IMR-90 (cell line): ENCODE results near the gene ATXN7L3. TPM values are rescaled to one million over a fixed set of nuclear protein-coding genes. Genes with fewer than 3 reads are reported as not detected.

Source experiments
- ATAC-seq: fragments of 200-7000 bp; cut with Tn5 transposase; 2 replicates; pipeline ENCODE4 v1.9.1; 2020; ENCODE audit warnings: low read depth, mild to moderate bottlenecking, moderate library complexity
- BruUV-seq: library from RNA; stranded (reverse); fragments of 400-500 nt; replicated peaks from 2 replicates; lab custom pipeline; 2021; lab: Mats Ljungman, UMichigan
- CTCF ChIA-PET: fragments of 300-600 bp; formaldehyde crosslinking; extraction: SDS; loops from one replicate; lab custom pipeline; 2021; ENCODE audit warnings: antibody characterized with exemption; lab: Yijun Ruan, JAX
- POLR2A ChIA-PET: fragments of 300-600 bp; sonication (Branson Sonifier 250); formaldehyde crosslinking; loops from one replicate; lab custom pipeline; 2022; ENCODE audit warnings: antibody characterized with exemption; ENCODE audit not compliant: unreplicated experiment; lab: Charles Lee
- DNase-seq: peaks from one replicate; pipeline ENCODE4 v3.0.0; 2013
- H2AFZ ChIP-seq: replicated peaks from 2 replicates; pipeline ENCODE3; 2013; ENCODE audit warnings: low read length, mild to moderate bottlenecking; ENCODE audit not compliant: poor library complexity
- H2AK5ac ChIP-seq: 2 replicates; pipeline ENCODE4 v1.6.1; 2013; ENCODE audit warnings: low read depth, low read length, inconsistent platforms
- H2AK9ac ChIP-seq: replicated peaks from 2 replicates; pipeline ENCODE3; 2013; ENCODE audit warnings: mild to moderate bottlenecking, low read depth, low read length, moderate library complexity; ENCODE audit not compliant: poor library complexity
- H2BK120ac ChIP-seq: 2 replicates; pipeline ENCODE4 v1.6.1; 2013; ENCODE audit warnings: low read depth, low read length, inconsistent platforms
- H2BK15ac ChIP-seq: 3 replicates; pipeline ENCODE4 v1.6.1; 2013; ENCODE audit warnings: low read depth, low read length, inconsistent platforms
- H2BK20ac ChIP-seq: 2 replicates; pipeline ENCODE4 v1.6.1; 2013; ENCODE audit warnings: low read depth, mild to moderate bottlenecking, inconsistent platforms, low read length, moderate library complexity
- H2BK5ac ChIP-seq: 2 replicates; pipeline ENCODE4 v1.6.1; 2013; ENCODE audit warnings: mild to moderate bottlenecking, low read depth, low read length, inconsistent platforms; ENCODE audit not compliant: poor library complexity, severe bottlenecking
- H3K14ac ChIP-seq: replicated peaks from 2 replicates; pipeline ENCODE4 v1.6.1; 2013; ENCODE audit warnings: low read depth, low read length, inconsistent platforms
- H3K18ac ChIP-seq: 2 replicates; pipeline ENCODE4 v1.6.1; 2013; ENCODE audit warnings: low read depth, low read length, control low read depth
- H3K23ac ChIP-seq: 2 replicates; pipeline ENCODE4 v1.6.1; 2013; ENCODE audit warnings: low read depth, low read length, inconsistent platforms
- H3K27ac ChIP-seq: 2 replicates; pipeline ENCODE4 v1.5.1; 2013; ENCODE audit warnings: mild to moderate bottlenecking, control low read depth, low read length; ENCODE audit not compliant: insufficient read depth
- H3K27me3 ChIP-seq: 2 replicates; pipeline ENCODE4 v1.6.1; 2013; ENCODE audit warnings: low read length; ENCODE audit not compliant: control insufficient read depth, insufficient read depth
- H3K36me3 ChIP-seq: 2 replicates; pipeline ENCODE4 v1.6.1; 2013; ENCODE audit warnings: low read length, mixed read lengths; ENCODE audit not compliant: control insufficient read depth, insufficient read depth
- H3K4ac ChIP-seq: 2 replicates; pipeline ENCODE4 v1.6.1; 2013; ENCODE audit warnings: low read depth, low read length, inconsistent platforms
- H3K4me1 ChIP-seq: 2 replicates; pipeline ENCODE4 v1.6.1; 2013; ENCODE audit warnings: low read length, mixed read lengths; ENCODE audit not compliant: control insufficient read depth, insufficient read depth
- H3K4me2 ChIP-seq: 2 replicates; pipeline ENCODE4 v1.6.1; 2013; ENCODE audit warnings: low read depth, mild to moderate bottlenecking, control low read depth, low read length, moderate library complexity
- H3K4me3 ChIP-seq: 2 replicates; pipeline ENCODE4 v1.5.1; 2013; ENCODE audit warnings: low read depth, mild to moderate bottlenecking, control low read depth, low read length, moderate library complexity; ENCODE audit not compliant: insufficient read depth
- H3K56ac ChIP-seq: 2 replicates; pipeline ENCODE4 v1.6.1; 2013; ENCODE audit warnings: low read length, inconsistent platforms; ENCODE audit not compliant: insufficient read depth; ENCODE audit errors: extremely low read depth
- H3K79me1 ChIP-seq, 2 experiments: 2 replicates each; pipeline ENCODE4 v1.6.1; 2013; ENCODE audit warnings: low read length in 2 of 2, inconsistent platforms in 1 of 2, low read depth in 1 of 2
- H3K9ac ChIP-seq: 2 replicates; pipeline ENCODE4 v1.6.1; 2013; ENCODE audit warnings: low read depth, low read length, control low read depth
- H3K9me1 ChIP-seq: 2 replicates; pipeline ENCODE4 v1.6.1; 2013; ENCODE audit warnings: low read length, inconsistent platforms; ENCODE audit not compliant: insufficient read depth
- H3K9me3 ChIP-seq: 2 replicates; pipeline ENCODE4 v1.6.1; 2013; ENCODE audit warnings: low read length; ENCODE audit not compliant: control insufficient read depth, insufficient read depth
- H4K20me1 ChIP-seq: 2 replicates; pipeline ENCODE4 v1.6.1; 2013; ENCODE audit warnings: low read length, inconsistent platforms; ENCODE audit not compliant: insufficient read depth
- H4K5ac ChIP-seq: 2 replicates; pipeline ENCODE4 v1.6.1; 2013; ENCODE audit warnings: mild to moderate bottlenecking, low read depth, low read length, control low read depth
- H4K8ac ChIP-seq, 2 experiments: 2 replicates each; pipeline ENCODE4 v1.6.1; 2013; ENCODE audit warnings: low read depth in 2 of 2, low read length in 2 of 2, control low read depth in 1 of 2, inconsistent platforms in 1 of 2
- H4K91ac ChIP-seq: 2 replicates; pipeline ENCODE4 v1.6.1; 2013; ENCODE audit warnings: low read depth, low read length, inconsistent platforms; ENCODE audit not compliant: insufficient read depth
- CHD1 ChIP-seq: IDR thresholded peaks from 2 replicates; pipeline ENCODE4 v1.6.1; 2012; ENCODE audit warnings: low read depth, low read length, improper control_type of control experiment
- CTCF ChIP-seq: conservative IDR thresholded peaks from 2 replicates; pipeline ENCODE4 v1.5.1; 2012; ENCODE audit warnings: mild to moderate bottlenecking, low read depth, low read length, improper control_type of control experiment
- ELK1 ChIP-seq: fragments of 150-350 bp; IDR thresholded peaks from 2 replicates; pipeline ENCODE4 v1.6.1; 2016; ENCODE audit warnings: low read depth, mild to moderate bottlenecking, low read length, moderate library complexity, borderline replicate concordance
- RAD21 ChIP-seq: IDR thresholded peaks from 2 replicates; pipeline ENCODE4 v1.6.1; 2012; ENCODE audit warnings: low read length, improper control_type of control experiment
- SMC3 ChIP-seq: fragments of 150-350 bp; IDR thresholded peaks from 2 replicates; pipeline ENCODE4 v1.6.1; 2016; ENCODE audit warnings: low read depth, mild to moderate bottlenecking, antibody characterized with exemption, low read length, moderate library complexity
- USF2 ChIP-seq: fragments of 150-350 bp; IDR thresholded peaks from 2 replicates; pipeline ENCODE4 v1.6.1; 2017; ENCODE audit warnings: mild to moderate bottlenecking, antibody characterized with exemption, low read length, low read depth
- WGBS, 2 experiments: methylation state at CpG; one replicate each; pipeline versions ENCODE4 v1.1.5 to v1.1.7; 2013; ENCODE audit warnings: missing lambda C conversion rate in 2 of 2; ENCODE audit not compliant: insufficient read length in 1 of 2; ENCODE audit errors: extremely low coverage in 2 of 2; 5-methylcytosine and 5-hydroxymethylcytosine counted together
- dilution Hi-C: fragments of 300-500 bp; cut with HindIII; formaldehyde crosslinking; loops from one replicate; pipeline ENCODE4 v1.14.3; 2018; ENCODE audit warnings: low sequenced_read_pairs; ENCODE audit not compliant: unreplicated experiment
- in situ Hi-C: fragments of 300-500 bp; cut with MboI; formaldehyde crosslinking; loops from 3 replicates; pipeline ENCODE4 v1.14.3; 2019; ENCODE audit warnings: low sequenced_read_pairs, inconsistent platforms, mixed read lengths
- intact Hi-C: fragments of 100-400 bp; cut with micrococcal nuclease; formaldehyde crosslinking; loops from 2 replicates; pipeline ENCODE4 v1.10.0; 2022
- polyA plus RNA-seq, 3 experiments: library from polyadenylated mRNA; depleted of rRNA; stranded (reverse); fragments of >200 nt; gene quantifications; 2 replicates each; pipeline ENCODE4 v1.2.3, GENCODE V29; 2012; ENCODE audit warnings: low replicate concordance in 1 of 3
- total RNA-seq: library from RNA; depleted of rRNA; stranded (reverse); fragments of >200 nt; gene quantifications from 2 replicates; pipeline ENCODE4 v1.2.3, GENCODE V29; 2012

ATXN7L3 gene
- total and polyA plus RNA-seq, 2 of the 4 experiments (the other 2 are of a cell fraction) = 17.2 to 40.9 TPM

GRCh38 chr17:44191941-44192496 lies 7.7 kb downstream of the ATXN7L3 start:
- BruUV-seq = TSS peak; percentile 75
- Histone ChIP-seq H2BK20ac (no peak overlapping the region), H3K9me1 (no peaks in the 10 kb centered on the region), H3K4me1 (peaks cover 2% of the 10 kb centered on the region; the same call in 1 of the 2 replicates), H3K27me3 (no peaks in the 10 kb centered on the region), H2AFZ (peak overlapping the region; percentile 37), H4K91ac (no peak overlapping the region), H3K4me2 (no peak overlapping the region), H3K27ac (no peak overlapping the region), H4K20me1 (no peaks in the 10 kb centered on the region), H2BK120ac (no peak overlapping the region), H3K9me3 (no peaks in the 10 kb centered on the region), H4K8ac (no peak overlapping the region; a peak in 2 of 4 replicates), H3K23ac (no peak overlapping the region), H3K14ac (no peak overlapping the region), H3K18ac (no peak overlapping the region), H3K9ac (no peak overlapping the region), H3K4me3 (no peak overlapping the region), H2BK15ac (no peak overlapping the region), H3K36me3 (peaks cover 64% of the 10 kb centered on the region), H2AK9ac (no peak overlapping the region), H4K5ac (no peak overlapping the region), H2BK5ac (no peak overlapping the region), H3K4ac (no peak overlapping the region), H3K56ac (no peak overlapping the region), H3K79me1 (peaks cover 26 to 59% of the 10 kb centered on the region in 2 experiments), H2AK5ac (no peak overlapping the region)
- dilution Hi-C loops (no loop called here), intact Hi-C loops (no loop called here), in situ Hi-C loops (no loop called here)
- no peak for DNase-seq
- ChIA-PET POLR2A (no interaction called here), CTCF (no interaction called here)
- ATAC-seq = no peak
- TF ChIP-seq CTCF (no peak), CHD1 (no peak), SMC3 (no peak), USF2 (no peak), ELK1 (no peak), RAD21 (no peak)
- WGBS, 2 experiments = no CpG with 5 or more reads among the region's 7 CpGs
